Activated CD8-positive, alpha-beta memory T cell treated with anti-CD3 and anti-CD28 coated beads for 1 hour (primary cell): Measurements from ENCODE around the gene GALR1.

ENCODE experiments used
- DNase-seq, 2 donors: peaks; one replicate each; pipeline ENCODE4 v3.0.0-alpha.2; 2020; ENCODE audit warnings: low read depth in 1 of 2; ENCODE audit errors: extremely low read depth in 1 of 2

Gene GALR1

GRCh38 chr18:77316641-77317040 lies 67.0 kb downstream of the GALR1 start:
- no peak for DNase-seq

GRCh38 chr18:77320971-77321559 lies 71.4 kb downstream of the GALR1 start:
- DNase-seq = no peak

- DNase-seq = no peak
Observed at GRCh38 chr18:77321823-77322805, 72.5 kb downstream of the GALR1 start.

- DNase-seq = no peak
Observed at GRCh38 chr18:77323640-77324299, 74.1 kb downstream of the GALR1 start.
